ENCODE data around the gene RXYLT1. TPM values are rescaled to one million over a fixed set of nuclear protein-coding genes. Genes with fewer than 3 reads are reported as not detected.

The RXYLT1 gene
- total RNA-seq, 2 experiments from 2014 or later = 11.2 TPM

DNA sequence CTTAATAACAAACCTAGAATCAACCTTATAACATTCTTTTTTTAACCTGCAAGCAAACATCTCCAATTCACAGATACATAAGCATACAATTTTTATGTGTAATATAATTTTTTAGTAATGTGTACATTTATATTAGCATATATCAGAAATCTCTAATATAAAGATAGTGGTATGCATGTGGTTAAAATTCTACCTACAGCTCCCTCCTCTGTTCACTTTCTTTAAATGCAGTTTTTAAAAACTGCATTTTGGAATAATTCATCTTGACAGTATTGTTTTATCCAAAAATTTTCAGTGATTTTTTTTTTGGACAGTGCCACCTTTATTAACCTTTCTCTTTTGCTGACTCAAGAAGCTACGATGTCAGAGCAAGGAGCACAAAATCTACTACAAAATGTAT lies 13.2 kb upstream of the RXYLT1 start:
- no peak overlapping the region for H3K27ac Mint-ChIP-seq
- H3K9me3 Mint-ChIP-seq = peaks cover 6% of the 10 kb centered on the region
- H3K27me3 Mint-ChIP-seq = peaks cover 14% of the 10 kb centered on the region
- ChIA-PET POLR2A (no interaction called here), CTCF (interaction anchor here (0.9 to 1.9 kb wide), 2 partner anchors 27 to 466 kb away, joined by 3 to 4 read pairs; no protein-coding TSS in a partner anchor)
- no peaks in the 10 kb centered on the region for H3K36me3 Mint-ChIP-seq (ENCODE audit: low read depth)
- H3K4me3 Mint-ChIP-seq = no peak overlapping the region
- no peak for DNase-seq
- H3K4me1 Mint-ChIP-seq = no peaks in the 10 kb centered on the region

DNA sequence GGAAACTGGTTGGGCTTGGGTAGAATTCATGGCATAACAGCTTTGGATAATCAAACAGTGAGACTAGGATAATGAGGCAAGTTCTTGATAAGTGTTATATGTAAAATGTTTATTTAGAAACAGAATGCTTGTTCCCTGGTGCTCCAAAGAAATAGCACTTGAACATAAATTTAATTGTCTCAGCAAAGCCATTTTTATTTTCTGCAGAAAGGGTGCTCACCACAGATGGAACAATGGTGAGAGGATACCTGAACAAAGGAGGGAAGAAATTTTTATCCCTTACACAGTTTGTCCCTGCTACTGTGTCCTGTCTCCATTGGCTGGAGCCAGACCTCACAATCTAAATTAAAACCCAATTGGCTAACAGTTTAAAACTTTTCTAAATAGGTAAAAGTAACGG lies 9.3 kb upstream of the RXYLT1 start:
- no peak overlapping the region for H3K4me3 Mint-ChIP-seq
- POLR2A ChIA-PET = no interaction called here
- no peaks in the 10 kb centered on the region for H3K4me1 Mint-ChIP-seq
- peaks cover 11% of the 10 kb centered on the region for H3K27me3 Mint-ChIP-seq
- H3K27ac Mint-ChIP-seq = no peak overlapping the region
- H3K9me3 Mint-ChIP-seq = peaks cover 7% of the 10 kb centered on the region
- DNase-seq = no peak
- H3K36me3 Mint-ChIP-seq (ENCODE audit: low read depth) = no peaks in the 10 kb centered on the region
- CTCF ChIA-PET = no interaction called here

DNA sequence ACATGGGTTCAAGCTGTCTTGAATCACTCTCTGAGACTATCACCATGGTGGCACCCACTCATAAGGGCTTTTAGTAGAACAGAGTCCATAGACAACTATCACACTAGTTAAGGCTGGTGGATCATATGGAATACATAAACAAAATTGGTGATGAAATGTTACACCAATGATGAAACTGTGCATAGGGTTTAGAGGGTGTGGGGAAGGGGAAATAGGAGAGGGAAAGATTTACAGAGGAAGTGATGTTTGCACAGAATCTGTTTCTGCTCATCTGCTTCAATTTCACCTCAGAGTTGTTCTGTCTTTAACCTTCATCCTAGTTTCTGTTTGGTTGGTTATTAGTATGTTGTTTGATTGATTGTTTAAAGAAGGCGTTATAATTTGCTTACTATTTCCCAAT lies 2.4 kb upstream of the RXYLT1 start:
- H3K9me3 Mint-ChIP-seq = no peaks in the 10 kb centered on the region
- peaks cover 3% of the 10 kb centered on the region for H3K36me3 Mint-ChIP-seq (ENCODE audit: low read depth)
- peaks cover 5% of the 10 kb centered on the region for H3K27me3 Mint-ChIP-seq
- no peak for DNase-seq
- H3K4me1 Mint-ChIP-seq = peaks cover 19% of the 10 kb centered on the region
- CTCF ChIA-PET = no interaction called here
- no peak overlapping the region for H3K4me3 Mint-ChIP-seq
- POLR2A ChIA-PET = no interaction called here
- no peak overlapping the region for H3K27ac Mint-ChIP-seq

DNA sequence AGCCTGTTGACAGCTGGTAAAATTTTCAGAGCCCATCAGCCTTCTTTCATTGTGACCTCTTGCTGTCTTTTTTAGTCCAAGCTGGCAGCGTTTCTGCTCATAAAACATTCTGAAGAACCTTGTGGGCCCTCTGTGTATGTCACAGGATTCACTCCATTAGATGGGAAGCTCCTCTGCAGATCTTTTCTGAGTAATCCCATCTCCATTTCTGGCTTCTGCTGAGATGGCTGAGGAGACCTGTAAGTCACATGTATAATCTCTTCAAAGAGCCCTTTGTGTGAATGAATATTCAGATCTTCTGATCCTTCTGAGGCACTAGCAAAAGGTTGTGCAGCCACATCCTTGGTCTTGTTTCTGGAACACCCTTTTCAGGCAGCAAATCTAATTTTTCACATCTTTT lies 2.8 kb downstream of the RXYLT1 start:
- peaks cover 32% of the 10 kb centered on the region for H3K36me3 Mint-ChIP-seq (ENCODE audit: low read depth)
- DNase-seq = no peak
- H3K27ac Mint-ChIP-seq = no peak overlapping the region
- no peaks in the 10 kb centered on the region for H3K27me3 Mint-ChIP-seq
- H3K4me1 Mint-ChIP-seq = peaks cover 28% of the 10 kb centered on the region
- CTCF ChIA-PET = no interaction called here
- POLR2A ChIA-PET = no interaction called here
- H3K9me3 Mint-ChIP-seq = no peaks in the 10 kb centered on the region
- no peak overlapping the region for H3K4me3 Mint-ChIP-seq

DNA sequence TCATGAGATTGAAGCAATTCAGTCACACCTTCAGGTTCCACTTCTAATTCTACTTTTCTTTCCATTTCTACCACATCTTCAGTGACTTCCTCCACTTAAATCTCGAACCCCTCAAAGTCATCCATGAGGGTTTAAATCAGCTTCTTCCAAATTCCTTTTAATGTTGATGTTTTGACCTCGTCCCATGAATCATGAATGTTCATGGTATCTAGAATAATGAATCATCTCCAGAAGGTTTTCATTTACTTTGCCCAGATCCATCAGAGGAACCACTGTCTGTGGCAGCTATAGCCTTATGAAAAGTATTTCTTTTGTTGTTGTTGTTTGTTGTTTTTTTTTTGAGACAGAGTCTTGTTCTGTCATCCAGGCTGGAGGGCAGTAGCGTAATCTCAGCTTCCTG lies 7.6 kb downstream of the RXYLT1 start:
- peaks cover 49% of the 10 kb centered on the region for H3K36me3 Mint-ChIP-seq (ENCODE audit: low read depth)
- ChIA-PET POLR2A (no interaction called here), CTCF (interaction anchor here (0.8 kb wide), 1 partner anchor 35 kb away, joined by 3 read pairs; no protein-coding TSS in a partner anchor)
- DNase-seq = no peak
- no peaks in the 10 kb centered on the region for H3K27me3 Mint-ChIP-seq
- H3K4me1 Mint-ChIP-seq = peaks cover 9% of the 10 kb centered on the region
- H3K9me3 Mint-ChIP-seq = no peaks in the 10 kb centered on the region
- no peak overlapping the region for H3K4me3 Mint-ChIP-seq
- H3K27ac Mint-ChIP-seq = no peak overlapping the region

DNA sequence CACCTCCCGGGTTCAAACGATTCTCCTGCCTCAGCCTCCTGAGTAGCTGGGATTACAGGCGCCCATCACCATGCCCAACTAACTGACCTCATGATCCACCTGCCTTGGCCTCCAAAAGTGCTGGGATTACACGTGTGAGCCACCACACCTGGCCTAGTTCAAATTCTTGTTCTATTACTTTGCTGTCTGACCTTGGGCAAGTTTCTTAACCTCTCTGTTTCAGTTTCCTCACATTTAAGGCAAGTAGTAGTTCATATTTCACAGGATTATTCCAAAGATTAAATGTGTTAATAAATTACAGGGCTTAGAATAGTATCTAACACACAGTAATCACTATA lies 10.9 kb downstream of the RXYLT1 start:
- no peaks in the 10 kb centered on the region for H3K27me3 Mint-ChIP-seq
- no peak overlapping the region for H3K4me3 Mint-ChIP-seq
- POLR2A ChIA-PET = no interaction called here
- no peaks in the 10 kb centered on the region for H3K9me3 Mint-ChIP-seq
- H3K27ac Mint-ChIP-seq = no peak overlapping the region
- DNase-seq = no peak
- peaks cover 30% of the 10 kb centered on the region for H3K36me3 Mint-ChIP-seq (ENCODE audit: low read depth)
- H3K4me1 Mint-ChIP-seq = peaks cover 3% of the 10 kb centered on the region
- CTCF ChIA-PET = no interaction called here

DNA sequence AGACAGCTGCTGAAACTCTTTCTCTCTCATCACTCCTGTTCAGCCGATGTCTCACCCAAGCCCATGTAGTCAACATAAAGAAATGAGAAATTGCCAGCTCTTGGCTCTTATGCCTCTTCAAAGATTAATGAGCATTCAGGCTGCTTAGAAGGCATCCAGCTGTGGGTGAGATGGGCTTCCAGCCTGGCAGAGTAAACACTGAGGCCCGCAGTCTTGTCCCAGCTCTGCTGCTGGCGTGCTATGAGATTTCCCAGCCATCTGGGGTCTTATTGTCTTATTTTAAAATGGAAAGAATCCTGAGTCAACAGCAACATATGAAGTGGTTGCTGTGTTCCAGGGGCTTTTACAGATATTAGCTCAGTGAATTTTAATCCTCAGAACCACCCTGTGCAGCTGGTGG lies 12.6 kb downstream of the RXYLT1 start:
- ChIA-PET POLR2A (no interaction called here), CTCF (interaction anchor here (1.3 kb wide), 1 partner anchor 12 kb away, joined by 5 read pairs; no protein-coding TSS in a partner anchor)
- H3K9me3 Mint-ChIP-seq = no peaks in the 10 kb centered on the region
- peaks cover under 1% of the 10 kb centered on the region for H3K4me1 Mint-ChIP-seq
- H3K36me3 Mint-ChIP-seq (ENCODE audit: low read depth) = peaks cover 21% of the 10 kb centered on the region
- H3K4me3 Mint-ChIP-seq = no peak overlapping the region
- DNase-seq = no peak
- no peak overlapping the region for H3K27ac Mint-ChIP-seq
- H3K27me3 Mint-ChIP-seq = no peaks in the 10 kb centered on the region

DNA sequence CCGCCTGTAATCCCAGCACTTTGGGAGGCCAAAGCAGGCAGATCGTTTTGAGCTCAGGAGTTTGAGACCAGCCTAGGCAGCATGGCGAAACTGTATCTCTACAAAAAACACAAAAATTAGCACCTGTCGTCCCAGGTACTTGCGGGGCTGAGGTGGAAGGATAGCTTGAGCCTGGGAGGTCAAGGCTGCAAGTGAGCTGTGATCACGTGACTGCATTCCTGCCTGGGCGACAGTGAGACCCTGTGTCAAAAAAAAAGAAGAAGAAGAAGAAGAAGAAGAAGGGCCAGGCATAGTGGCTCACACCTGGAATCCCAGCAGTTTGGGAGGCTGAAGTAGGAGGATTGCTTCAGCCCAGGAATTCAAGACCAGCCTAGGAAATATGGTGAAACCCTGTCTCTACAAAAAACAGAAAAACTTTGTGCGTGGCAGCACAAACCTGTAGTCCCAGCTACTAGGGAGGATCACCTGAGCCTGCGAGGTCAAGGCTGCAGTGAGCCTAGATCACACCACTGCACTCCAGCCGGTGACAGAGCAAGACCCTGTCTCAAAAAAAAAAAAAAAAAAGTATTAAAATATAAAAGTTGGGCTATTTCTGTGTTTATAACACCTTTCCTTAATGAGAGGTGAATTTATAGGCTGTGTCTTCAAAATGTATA lies 15.5 kb downstream of the RXYLT1 start:
- Mint-ChIP-seq H3K27me3 (no peaks in the 10 kb centered on the region), H3K4me1 (no peaks in the 10 kb centered on the region), H3K9me3 (no peaks in the 10 kb centered on the region), H3K4me3 (no peak overlapping the region), H3K27ac (peak overlapping the region; percentile 39), H3K36me3 (ENCODE audit: low read depth) (peaks cover 5% of the 10 kb centered on the region)
- CTCF ChIA-PET = no interaction called here
- POLR2A ChIA-PET = no interaction called here
- DNase-seq = no peak

DNA sequence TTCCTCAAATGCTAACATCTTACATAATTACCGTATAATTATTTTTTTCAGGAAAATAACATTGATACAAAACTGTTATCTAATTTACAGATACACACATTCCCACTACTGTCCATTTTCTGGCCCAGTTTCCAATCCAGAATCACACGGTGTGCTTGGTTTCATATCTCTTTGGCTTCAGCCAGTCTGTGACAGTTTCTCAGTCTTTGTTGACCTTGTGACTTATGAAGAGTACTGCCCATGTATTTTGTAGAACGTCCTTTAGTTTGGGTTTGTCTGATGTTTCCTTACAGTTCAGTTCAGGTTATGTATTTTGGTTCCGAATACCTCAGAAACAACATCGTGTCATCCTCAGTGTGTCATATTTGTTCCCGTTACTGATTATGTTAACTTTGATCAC lies 16.2 kb downstream of the RXYLT1 start:
- Mint-ChIP-seq H3K4me1 (no peaks in the 10 kb centered on the region), H3K27ac (no peak overlapping the region), H3K9me3 (no peaks in the 10 kb centered on the region), H3K36me3 (ENCODE audit: low read depth) (no peaks in the 10 kb centered on the region), H3K4me3 (no peak overlapping the region), H3K27me3 (no peaks in the 10 kb centered on the region)
- ChIA-PET CTCF (no interaction called here), POLR2A (no interaction called here)
- DNase-seq = no peak

DNA sequence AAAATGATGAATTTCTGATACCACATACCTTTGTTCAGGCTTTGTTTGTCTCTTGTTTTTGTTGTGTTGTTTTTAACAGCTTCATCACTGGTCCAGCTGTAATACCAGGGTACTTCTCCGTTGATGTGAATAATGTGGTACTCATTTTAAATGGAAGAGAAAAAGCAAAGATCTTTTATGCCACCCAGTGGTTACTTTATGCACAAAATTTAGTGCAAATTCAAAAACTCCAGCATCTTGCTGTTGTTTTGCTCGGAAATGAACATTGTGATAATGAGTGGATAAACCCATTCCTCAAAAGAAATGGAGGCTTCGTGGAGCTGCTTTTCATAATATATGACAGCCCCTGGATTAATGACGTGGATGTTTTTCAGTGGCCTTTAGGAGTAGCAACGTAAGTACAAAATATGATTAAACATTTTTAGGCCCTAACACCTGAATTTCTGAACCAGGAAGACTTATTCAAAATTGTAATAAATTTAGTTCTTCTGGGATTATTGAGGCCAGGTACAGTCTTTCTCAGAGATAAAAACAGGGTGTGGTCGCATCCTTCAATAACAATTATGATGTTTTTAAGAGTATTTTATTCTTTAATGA lies 22.4 kb downstream of the RXYLT1 start:
- no peak overlapping the region for H3K27ac Mint-ChIP-seq
- POLR2A ChIA-PET = no interaction called here
- no peak for DNase-seq

DNA sequence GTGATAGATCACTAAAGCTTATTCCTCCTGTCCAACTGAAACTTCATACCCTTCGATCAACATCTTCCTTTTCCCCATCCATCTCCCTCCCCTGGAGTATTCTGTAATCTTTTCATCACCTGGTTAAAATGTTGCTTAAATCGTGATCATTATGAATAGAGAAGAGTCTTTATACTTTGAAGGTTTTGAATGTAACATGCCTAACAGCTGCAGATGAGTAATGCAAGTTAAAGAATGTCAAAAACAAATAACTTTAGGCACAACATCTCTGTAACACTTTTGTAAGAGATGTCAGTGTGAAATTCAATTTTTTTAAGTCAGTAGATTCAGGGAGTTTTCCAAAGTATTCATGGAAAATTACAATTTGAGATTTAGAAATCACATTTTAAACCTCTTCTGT lies 25.0 kb downstream of the RXYLT1 start:
- Mint-ChIP-seq H3K27ac (no peak overlapping the region), H3K27me3 (no peaks in the 10 kb centered on the region), H3K9me3 (no peaks in the 10 kb centered on the region), H3K4me1 (no peaks in the 10 kb centered on the region), H3K36me3 (ENCODE audit: low read depth) (peaks cover 2% of the 10 kb centered on the region), H3K4me3 (no peak overlapping the region)
- ChIA-PET CTCF (interaction anchor here (1.9 kb wide), 1 partner anchor 13 kb away, joined by 5 read pairs; no protein-coding TSS in a partner anchor), POLR2A (no interaction called here)
- no peak for DNase-seq

More for the DNA sequence above, 22.4 kb downstream of the RXYLT1 start:
- H3K4me1 Mint-ChIP-seq = no peaks in the 10 kb centered on the region
- no peaks in the 10 kb centered on the region for H3K9me3 Mint-ChIP-seq
- H3K36me3 Mint-ChIP-seq (ENCODE audit: low read depth) = no peaks in the 10 kb centered on the region
- no peak overlapping the region for H3K4me3 Mint-ChIP-seq
- no peaks in the 10 kb centered on the region for H3K27me3 Mint-ChIP-seq
- CTCF ChIA-PET = interaction anchor here (0.7 to 1.6 kb wide), 3 partner anchors 17 to 1592 kb away, joined by 3 to 5 read pairs (median 3); no protein-coding TSS in a partner anchor

DNA sequence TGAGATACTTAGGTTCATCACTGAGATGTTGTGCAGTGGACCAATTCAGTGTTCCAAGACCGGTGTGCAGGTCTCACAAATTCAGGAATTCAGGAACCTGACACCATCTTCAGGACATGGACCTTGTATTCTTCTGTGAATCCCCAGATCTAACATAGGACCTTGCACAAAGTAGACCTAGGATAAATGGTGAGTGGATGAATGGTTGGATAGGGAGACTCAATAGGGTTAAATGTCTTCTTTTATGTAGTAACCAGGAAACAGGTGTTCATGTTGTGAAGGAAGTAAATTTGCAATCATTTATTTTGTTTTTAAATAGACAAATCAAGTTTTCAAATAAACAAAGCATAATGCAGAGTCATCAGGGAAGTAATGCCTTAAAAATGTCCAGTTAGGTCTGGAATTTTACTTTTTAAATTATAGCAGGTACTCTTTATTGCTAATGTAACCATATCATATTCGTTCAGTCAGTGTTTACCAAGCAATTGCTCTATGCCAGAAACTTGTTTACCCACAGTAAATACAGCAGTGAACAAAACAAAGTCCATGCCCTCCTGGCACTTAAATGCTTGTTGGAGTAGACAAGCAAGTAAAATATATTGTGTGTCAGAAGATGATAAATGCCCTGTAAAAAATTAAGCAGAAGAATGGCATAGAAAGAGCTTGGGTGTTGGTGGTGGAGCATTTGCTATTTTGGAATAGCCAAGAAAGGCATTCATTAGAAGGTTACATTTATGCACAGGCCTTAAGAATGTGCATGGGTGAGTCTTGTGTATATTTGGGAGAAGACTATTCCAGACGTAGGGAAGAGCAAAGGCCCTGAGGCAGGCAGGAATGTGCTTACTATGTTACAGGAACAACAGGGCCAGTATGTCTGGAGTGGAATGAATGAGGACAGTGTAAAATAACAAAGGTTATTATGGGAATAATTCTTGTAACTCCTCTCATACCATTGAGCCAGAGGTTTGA lies 26.3 kb downstream of the RXYLT1 start:
- Mint-ChIP-seq H3K4me1 (no peaks in the 10 kb centered on the region), H3K9me3 (no peaks in the 10 kb centered on the region), H3K27me3 (no peaks in the 10 kb centered on the region), H3K4me3 (no peak overlapping the region), H3K27ac (no peak overlapping the region), H3K36me3 (ENCODE audit: low read depth) (peaks cover 2% of the 10 kb centered on the region)
- ChIA-PET CTCF (interaction anchor here (1.9 kb wide), 1 partner anchor 14 kb away, joined by 5 read pairs; no protein-coding TSS in a partner anchor), POLR2A (no interaction called here)
- DNase-seq = no peak

DNA sequence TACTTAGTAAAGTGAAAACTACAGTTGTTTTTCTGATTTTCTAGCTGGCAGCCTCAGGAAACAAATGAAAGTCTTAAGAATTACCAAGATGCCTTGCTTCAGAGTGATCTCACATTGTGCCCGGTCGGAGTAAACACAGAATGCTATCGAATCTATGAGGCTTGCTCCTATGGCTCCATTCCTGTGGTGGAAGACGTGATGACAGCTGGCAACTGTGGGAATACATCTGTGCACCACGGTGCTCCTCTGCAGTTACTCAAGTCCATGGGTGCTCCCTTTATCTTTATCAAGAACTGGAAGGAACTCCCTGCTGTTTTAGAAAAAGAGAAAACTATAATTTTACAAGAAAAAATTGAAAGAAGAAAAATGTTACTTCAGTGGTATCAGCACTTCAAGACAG lies 28.9 kb downstream of the RXYLT1 start:
- H3K27me3 Mint-ChIP-seq = no peaks in the 10 kb centered on the region
- CTCF ChIA-PET = no interaction called here
- H3K4me3 Mint-ChIP-seq = no peak overlapping the region

More for the DNA sequence above, 28.9 kb downstream of the RXYLT1 start:
- H3K36me3 Mint-ChIP-seq (ENCODE audit: low read depth) = peaks cover 2% of the 10 kb centered on the region
- DNase-seq = no peak
- no peak overlapping the region for H3K27ac Mint-ChIP-seq
- no peaks in the 10 kb centered on the region for H3K4me1 Mint-ChIP-seq
- no peaks in the 10 kb centered on the region for H3K9me3 Mint-ChIP-seq
- POLR2A ChIA-PET = no interaction called here
